ENCODE data around the gene RNF157. TPM values are rescaled to one million over a fixed set of nuclear protein-coding genes. Genes with fewer than 3 reads are reported as not detected.

Gene RNF157
- total and polyA plus RNA-seq, 10 of the 15 experiments (the other 5 are each of a cell fraction or from before 2014, with no cell fraction given) = 1.4 to 15.9 (median 9.6) TPM

DNA sequence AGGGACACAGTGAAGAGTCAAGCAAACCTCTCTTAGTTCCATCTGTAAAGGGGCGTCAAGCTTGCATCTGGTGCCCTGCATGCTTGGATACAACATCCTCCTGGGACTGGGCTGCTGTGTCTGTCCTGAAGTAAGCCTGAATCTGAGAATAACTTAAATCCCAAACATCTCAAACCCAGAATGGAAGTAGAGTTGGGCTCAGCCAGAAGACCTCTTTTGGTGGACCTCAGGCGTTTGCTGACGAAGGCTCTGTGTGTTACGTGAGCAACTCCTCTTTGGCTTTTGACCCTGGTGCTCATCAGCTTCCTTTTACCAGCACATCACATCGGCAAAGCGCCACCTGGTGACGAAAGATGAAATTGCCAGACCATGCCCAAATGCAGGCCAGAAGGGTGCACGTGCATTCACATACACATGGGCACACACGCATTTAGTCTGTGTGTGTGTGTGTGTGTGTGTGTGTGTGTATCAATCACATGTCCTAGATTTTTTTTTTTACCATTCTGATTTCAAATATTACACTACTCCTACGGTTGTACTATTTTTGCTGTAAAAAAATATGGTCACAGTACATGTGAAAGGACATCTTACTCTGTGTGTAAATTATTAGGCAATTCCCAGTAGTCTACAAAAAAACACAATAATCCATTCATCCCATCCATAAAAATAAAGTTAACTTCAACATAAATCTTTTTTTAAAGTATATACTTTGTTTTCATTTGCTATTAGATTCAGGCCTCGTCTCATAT is 58.1 kb downstream of the RNF157 start (continued):
- TF ChIP-seq RB1 (IDR thresholded peaks at IDR 0.05; ENCODE audit: borderline replicate concordance) = no peak
- 0 out of 2 replicates have a peak, but pooled peaks have one; percentile 65 for TF ChIP-seq HDGF (IDR thresholded peaks at IDR 0.05)
- TF ChIP-seq POLR2AphosphoS5 (IDR thresholded peaks at IDR 0.05; ENCODE audit: low read length) = no peak
- no peak for TF ChIP-seq PML (IDR thresholded peaks at IDR 0.05; ENCODE audit: low read length)
- TF ChIP-seq, protein P1, sequence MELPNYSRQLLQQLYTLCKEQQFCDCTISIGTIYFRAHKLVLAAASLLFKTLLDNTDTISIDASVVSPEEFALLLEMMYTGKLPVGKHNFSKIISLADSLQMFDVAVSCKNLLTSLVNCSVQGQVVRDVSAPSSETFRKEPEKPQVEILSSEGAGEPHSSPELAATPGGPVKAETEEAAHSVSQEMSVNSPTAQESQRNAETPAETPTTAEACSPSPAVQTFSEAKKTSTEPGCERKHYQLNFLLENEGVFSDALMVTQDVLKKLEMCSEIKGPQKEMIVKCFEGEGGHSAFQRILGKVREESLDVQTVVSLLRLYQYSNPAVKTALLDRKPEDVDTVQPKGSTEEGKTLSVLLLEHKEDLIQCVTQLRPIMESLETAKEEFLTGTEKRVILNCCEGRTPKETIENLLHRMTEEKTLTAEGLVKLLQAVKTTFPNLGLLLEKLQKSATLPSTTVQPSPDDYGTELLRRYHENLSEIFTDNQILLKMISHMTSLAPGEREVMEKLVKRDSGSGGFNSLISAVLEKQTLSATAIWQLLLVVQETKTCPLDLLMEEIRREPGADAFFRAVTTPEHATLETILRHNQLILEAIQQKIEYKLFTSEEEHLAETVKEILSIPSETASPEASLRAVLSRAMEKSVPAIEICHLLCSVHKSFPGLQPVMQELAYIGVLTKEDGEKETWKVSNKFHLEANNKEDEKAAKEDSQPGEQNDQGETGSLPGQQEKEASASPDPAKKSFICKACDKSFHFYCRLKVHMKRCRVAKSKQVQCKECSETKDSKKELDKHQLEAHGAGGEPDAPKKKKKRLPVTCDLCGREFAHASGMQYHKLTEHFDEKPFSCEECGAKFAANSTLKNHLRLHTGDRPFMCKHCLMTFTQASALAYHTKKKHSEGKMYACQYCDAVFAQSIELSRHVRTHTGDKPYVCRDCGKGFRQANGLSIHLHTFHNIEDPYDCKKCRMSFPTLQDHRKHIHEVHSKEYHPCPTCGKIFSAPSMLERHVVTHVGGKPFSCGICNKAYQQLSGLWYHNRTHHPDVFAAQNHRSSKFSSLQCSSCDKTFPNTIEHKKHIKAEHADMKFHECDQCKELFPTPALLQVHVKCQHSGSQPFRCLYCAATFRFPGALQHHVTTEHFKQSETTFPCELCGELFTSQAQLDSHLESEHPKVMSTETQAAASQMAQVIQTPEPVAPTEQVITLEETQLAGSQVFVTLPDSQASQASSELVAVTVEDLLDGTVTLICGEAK (IDR thresholded peaks at IDR 0.05; ENCODE audit: borderline replicate concordance) = no peak
- no peak for TF ChIP-seq WRNIP1 (IDR thresholded peaks at IDR 0.05; ENCODE audit: borderline replicate concordance, low read depth, low read length)
- no peak for TF ChIP-seq HCFC1 (IDR thresholded peaks at IDR 0.05; ENCODE audit: low read length)
- TF ChIP-seq ASH2L (IDR thresholded peaks at IDR 0.05; ENCODE audit: borderline replicate concordance, low read depth) = no peak
- TF ChIP-seq ZNF217 (IDR thresholded peaks at IDR 0.05) = no peak
- TF ChIP-seq SREBF2 (IDR thresholded peaks at IDR 0.05; ENCODE audit: low read length) = no peak
- TF ChIP-seq NFYA (IDR thresholded peaks at IDR 0.05; ENCODE audit: borderline replicate concordance, low read depth, low read length) = no peak
- TF ChIP-seq MEF2B (IDR thresholded peaks at IDR 0.05; ENCODE audit: partially characterized antibody, poor library complexity, severe bottlenecking) = peak; percentile 65
- TF ChIP-seq NFIC (IDR thresholded peaks at IDR 0.05; ENCODE audit: low read depth, low read length) = no peak
- peak; percentile 80 for TF ChIP-seq CREM (IDR thresholded peaks at IDR 0.05; ENCODE audit: low read depth)
- TF ChIP-seq, protein P2, sequence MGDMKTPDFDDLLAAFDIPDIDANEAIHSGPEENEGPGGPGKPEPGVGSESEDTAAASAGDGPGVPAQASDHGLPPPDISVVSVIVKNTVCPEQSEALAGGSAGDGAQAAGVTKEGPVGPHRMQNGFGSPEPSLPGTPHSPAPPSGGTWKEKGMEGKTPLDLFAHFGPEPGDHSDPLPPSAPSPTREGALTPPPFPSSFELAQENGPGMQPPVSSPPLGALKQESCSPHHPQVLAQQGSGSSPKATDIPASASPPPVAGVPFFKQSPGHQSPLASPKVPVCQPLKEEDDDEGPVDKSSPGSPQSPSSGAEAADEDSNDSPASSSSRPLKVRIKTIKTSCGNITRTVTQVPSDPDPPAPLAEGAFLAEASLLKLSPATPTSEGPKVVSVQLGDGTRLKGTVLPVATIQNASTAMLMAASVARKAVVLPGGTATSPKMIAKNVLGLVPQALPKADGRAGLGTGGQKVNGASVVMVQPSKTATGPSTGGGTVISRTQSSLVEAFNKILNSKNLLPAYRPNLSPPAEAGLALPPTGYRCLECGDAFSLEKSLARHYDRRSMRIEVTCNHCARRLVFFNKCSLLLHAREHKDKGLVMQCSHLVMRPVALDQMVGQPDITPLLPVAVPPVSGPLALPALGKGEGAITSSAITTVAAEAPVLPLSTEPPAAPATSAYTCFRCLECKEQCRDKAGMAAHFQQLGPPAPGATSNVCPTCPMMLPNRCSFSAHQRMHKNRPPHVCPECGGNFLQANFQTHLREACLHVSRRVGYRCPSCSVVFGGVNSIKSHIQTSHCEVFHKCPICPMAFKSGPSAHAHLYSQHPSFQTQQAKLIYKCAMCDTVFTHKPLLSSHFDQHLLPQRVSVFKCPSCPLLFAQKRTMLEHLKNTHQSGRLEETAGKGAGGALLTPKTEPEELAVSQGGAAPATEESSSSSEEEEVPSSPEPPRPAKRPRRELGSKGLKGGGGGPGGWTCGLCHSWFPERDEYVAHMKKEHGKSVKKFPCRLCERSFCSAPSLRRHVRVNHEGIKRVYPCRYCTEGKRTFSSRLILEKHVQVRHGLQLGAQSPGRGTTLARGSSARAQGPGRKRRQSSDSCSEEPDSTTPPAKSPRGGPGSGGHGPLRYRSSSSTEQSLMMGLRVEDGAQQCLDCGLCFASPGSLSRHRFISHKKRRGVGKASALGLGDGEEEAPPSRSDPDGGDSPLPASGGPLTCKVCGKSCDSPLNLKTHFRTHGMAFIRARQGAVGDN (IDR thresholded peaks at IDR 0.05) = peak; percentile 94
- TF ChIP-seq CEBPB (IDR thresholded peaks at IDR 0.05; ENCODE audit: borderline replicate concordance in 1 of 2, low read depth in 2 of 2, low read length in 2 of 2) = no peak
- TF ChIP-seq SRF (IDR thresholded peaks at IDR 0.05; ENCODE audit: low read depth in 2 of 2, low read length in 2 of 2) = no peak
- TF ChIP-seq CREB1 (IDR thresholded peaks at IDR 0.05; ENCODE audit: low read depth) = peak; percentile 71
- TF ChIP-seq POLR2A (IDR thresholded peaks at IDR 0.05; ENCODE audit: low read depth, low read length) = no peak

Measured in GM12878 (cell line).